Loucy (cell line): Measurements from ENCODE around the gene LRRC4B.
"Not testable (repeated sequence)": the region's sequence is repeated elsewhere in the genome, so short reads cannot be mapped to it uniquely, and the experiment has no call there.

Source experiments
- H2AFZ ChIP-seq: fragments of 200-600 bp; sonication (generic); 2 replicates; pipeline ENCODE4 v1.6.0; 2016; ENCODE audit warnings: antibody characterized with exemption, mild to moderate bottlenecking, low read length, moderate library complexity
- H3F3A ChIP-seq: fragments of 200-600 bp; 2 replicates; pipeline ENCODE4 v1.6.0; 2016; ENCODE audit warnings: antibody characterized with exemption, low read depth, mild to moderate bottlenecking
- H3K27me3 ChIP-seq: fragments of 200-600 bp; sonication (generic); 2 replicates; pipeline ENCODE4 v1.6.1; 2014; ENCODE audit warnings: low read length, mild to moderate bottlenecking; ENCODE audit not compliant: insufficient read depth, poor library complexity, severe bottlenecking
- H3K36me3 ChIP-seq: fragments of 200-600 bp; sonication (generic); 2 replicates; pipeline ENCODE4 v1.6.1; 2016; ENCODE audit warnings: low read length; ENCODE audit not compliant: insufficient read depth
- H3K4me1 ChIP-seq: fragments of 200-600 bp; sonication (generic); 2 replicates; pipeline ENCODE4 v1.5.1; 2014; ENCODE audit warnings: low read length, mild to moderate bottlenecking; ENCODE audit not compliant: insufficient read depth, poor library complexity, severe bottlenecking
- H3K4me2 ChIP-seq: fragments of 200-600 bp; sonication (generic); 2 replicates; pipeline ENCODE4 v1.6.0; 2014; ENCODE audit warnings: antibody characterized with exemption, low read length, low read depth, mild to moderate bottlenecking; ENCODE audit not compliant: poor library complexity, severe bottlenecking
- H3K4me3 ChIP-seq: fragments of 200-600 bp; sonication (generic); 2 replicates; pipeline ENCODE4 v1.5.1; 2014; ENCODE audit warnings: low read length, mild to moderate bottlenecking, mixed read lengths; ENCODE audit not compliant: poor library complexity, severe bottlenecking
- H3K79me2 ChIP-seq: fragments of 200-600 bp; sonication (generic); 2 replicates; pipeline ENCODE4 v1.6.1; 2014; ENCODE audit warnings: low read length; ENCODE audit not compliant: insufficient read depth
- H3K9ac ChIP-seq: fragments of 200-600 bp; sonication (generic); 2 replicates; pipeline ENCODE4 v1.6.0; 2014; ENCODE audit warnings: mild to moderate bottlenecking, low read depth, low read length, moderate library complexity; ENCODE audit not compliant: poor library complexity, severe bottlenecking
- H3K9me2 ChIP-seq: fragments of 200-600 bp; sonication (generic); replicated peaks from 2 replicates; pipeline ENCODE4 v1.6.1; 2016; ENCODE audit warnings: low read depth, low read length, mixed read lengths
- H3K9me3 ChIP-seq: fragments of 200-600 bp; sonication (generic); 2 replicates; pipeline ENCODE4 v1.6.1; 2014; ENCODE audit warnings: mild to moderate bottlenecking, antibody characterized with exemption, low read length, low read depth; ENCODE audit not compliant: insufficient read depth
- H4K20me1 ChIP-seq: fragments of 200-600 bp; sonication (generic); 2 replicates; pipeline ENCODE4 v1.6.0; 2014; ENCODE audit warnings: antibody characterized with exemption, low read length, mild to moderate bottlenecking; ENCODE audit not compliant: insufficient read depth, poor library complexity, severe bottlenecking
- CTCF ChIP-seq: fragments of 200-600 bp; sonication (generic); conservative IDR thresholded peaks from 2 replicates; pipeline ENCODE4 v1.5.1; 2014; ENCODE audit warnings: mild to moderate bottlenecking, antibody characterized with exemption, low read length
- EZH2phosphoT487 ChIP-seq: fragments of 200-600 bp; IDR thresholded peaks from 2 replicates; pipeline ENCODE4 v1.6.1; 2018; ENCODE audit warnings: antibody characterized with exemption, mild to moderate bottlenecking, moderate library complexity, borderline replicate concordance

The LRRC4B gene

GRCh38 chr19:50532952-50533351 lies 35.3 kb downstream of the LRRC4B start:
- Histone ChIP-seq H2AFZ (no peak overlapping the region), H3F3A (no peaks in the 10 kb centered on the region), H3K4me1 (no peaks in the 10 kb centered on the region), H3K4me2 (no peak overlapping the region), H3K27me3 (no peaks in the 10 kb centered on the region), H4K20me1 (no peaks in the 10 kb centered on the region), H3K9me2 (no peaks in the 10 kb centered on the region), H3K9ac (no peak overlapping the region), H3K36me3 (no peaks in the 10 kb centered on the region), H3K79me2 (no peaks in the 10 kb centered on the region), H3K4me3 (no peak overlapping the region), H3K9me3 (peaks cover 4% of the 10 kb centered on the region; the same call in 1 of the 2 replicates)
- no peak for TF ChIP-seq EZH2phosphoT487
- no peak for TF ChIP-seq CTCF

- Histone ChIP-seq H2AFZ (no peak overlapping the region), H4K20me1 (no peaks in the 10 kb centered on the region), H3K79me2 (no peaks in the 10 kb centered on the region), H3K36me3 (no peaks in the 10 kb centered on the region), H3K9me3 (peaks cover 4% of the 10 kb centered on the region; the same call in 1 of the 2 replicates), H3K9ac (no peak overlapping the region), H3K9me2 (no peaks in the 10 kb centered on the region), H3K4me2 (no peak overlapping the region), H3K27me3 (no peaks in the 10 kb centered on the region), H3K4me3 (no peak overlapping the region), H3F3A (no peaks in the 10 kb centered on the region), H3K4me1 (no peaks in the 10 kb centered on the region)
- TF ChIP-seq EZH2phosphoT487 (no peak), CTCF (no peak)
Measured at GRCh38 chr19:50531171-50531612, 37.0 kb downstream of the LRRC4B start.

- H3F3A ChIP-seq, H3K9me3 ChIP-seq, H3K79me2 ChIP-seq, H3K9ac ChIP-seq, H3K9me2 ChIP-seq, H4K20me1 ChIP-seq, H2AFZ ChIP-seq, H3K4me3 ChIP-seq, H3K4me1 ChIP-seq, H3K36me3 ChIP-seq, H3K27me3 ChIP-seq, H3K4me2 ChIP-seq: not testable (repeated sequence)
Measured at GRCh38 chr19:50528052-50528451, 40.2 kb downstream of the LRRC4B start.

- H3K27me3 ChIP-seq = no peaks in the 10 kb centered on the region
- H3F3A ChIP-seq = no peaks in the 10 kb centered on the region
- no peak overlapping the region for H3K4me2 ChIP-seq
- H2AFZ ChIP-seq = no peak overlapping the region
- no peaks in the 10 kb centered on the region for H3K9me3 ChIP-seq
- no peaks in the 10 kb centered on the region for H4K20me1 ChIP-seq
- no peaks in the 10 kb centered on the region for H3K79me2 ChIP-seq
- H3K4me3 ChIP-seq = no peak overlapping the region
- no peaks in the 10 kb centered on the region for H3K36me3 ChIP-seq
- no peak overlapping the region for H3K9ac ChIP-seq
- no peaks in the 10 kb centered on the region for H3K4me1 ChIP-seq
- TF ChIP-seq EZH2phosphoT487 (no peak), CTCF (no peak)
- H3K9me2 ChIP-seq = no peaks in the 10 kb centered on the region
Measured at GRCh38 chr19:50522881-50523280, 45.4 kb downstream of the LRRC4B start.
